Measurements from ENCODE around the gene TMEM218.

GRCh38 chr11:125078016-125078415 is 33.4 kb downstream of the TMEM218 start:
- TF ChIP-seq ZNF274 (IDR thresholded peaks at IDR 0.05; ENCODE audit: low read depth, low read length) (no peak), YY1 (IDR thresholded peaks at IDR 0.05; ENCODE audit: insufficient read depth, insufficient read length) (no peak), SUZ12 (IDR thresholded peaks at IDR 0.05; ENCODE audit: extremely low read depth, insufficient read depth, insufficient read length) (no peak)

Data from NT2/D1 (cell line).